Uterus (tissue), 4 donors: ENCODE results near the gene NCOA1. TPM values are rescaled to one million over a fixed set of nuclear protein-coding genes. Genes with fewer than 3 reads are reported as not detected.
"Not testable (repeated sequence)": the region's sequence is repeated elsewhere in the genome, so short reads cannot be mapped to it uniquely, and the experiment has no call there.

Experiments used
- DNase-seq, 2 donors: peaks; one replicate each; pipeline ENCODE4 v3.0.0-alpha.2; 2019 to 2020
- H3K27ac ChIP-seq, 2 donors: fragments of 200-600 bp; sonication (generic); 1 replicate in 1 of 2; 2 replicates in 1 of 2; pipeline ENCODE4 v1.5.1; 2016 to 2018
- H3K27me3 ChIP-seq, 2 donors: fragments of 200-600 bp; sonication (generic); one replicate each; pipeline ENCODE4 v1.5.1; 2018 to 2019; ENCODE audit warnings: control low read depth in 1 of 2
- H3K36me3 ChIP-seq, 2 donors: fragments of 200-600 bp; sonication (generic); one replicate each; pipeline ENCODE4 v1.5.1; 2019; ENCODE audit warnings: control low read depth in 1 of 2
- H3K4me1 ChIP-seq, 2 donors: fragments of 200-600 bp; sonication (generic); one replicate each; pipeline ENCODE4 v1.5.1; 2018 to 2019; ENCODE audit warnings: control low read depth in 1 of 2
- H3K4me3 ChIP-seq, 2 donors: fragments of 200-600 bp; sonication (generic); 1 replicate in 1 of 2; 2 replicates in 1 of 2; pipeline ENCODE4 v1.5.1; 2018 to 2019; ENCODE audit warnings: mild to moderate bottlenecking in 1 of 2
- H3K9me3 ChIP-seq, 2 donors: fragments of 200-600 bp; sonication (generic); one replicate each; pipeline ENCODE4 v1.5.1; 2019; ENCODE audit warnings: control low read depth in 1 of 2
- POLR2A ChIP-seq, 2 donors: fragments of 450-650 bp; IDR thresholded peaks; one replicate each; pipeline ENCODE4 v1.6.1; 2016; ENCODE audit warnings: antibody characterized with exemption in 2 of 2, mild to moderate bottlenecking in 1 of 2, moderate library complexity in 1 of 2
- intact Hi-C: fragments of 100-400 bp; cut with DNase I; formaldehyde crosslinking; loops from one replicate; pipeline ENCODE4 v1.15.1; 2023; ENCODE audit warnings: low total_unique reads
- total RNA-seq, 4 donors: library from RNA; depleted of rRNA in 3 of 4; stranded (reverse); fragments of >200 nt in 3 of 4; gene quantifications; one replicate each; pipeline versions ENCODE4 v1.1.0 to v1.2.4, GENCODE V29; 2014 to 2023
- TF ChIP-seq, protein P1 (sequence below), 4 experiments: fragments of 200-600 bp in 2 of 4; fragments of 450-650 bp in 2 of 4; sonication (generic) in 2 of 4; IDR thresholded peaks; one replicate each; pipeline ENCODE4 v1.5.1; 2016 to 2019; ENCODE audit warnings: antibody characterized with exemption in 4 of 4, mild to moderate bottlenecking in 2 of 4, moderate library complexity in 1 of 4
- donor health status: DM: yes; HTN: yes; CAD: no.

Gene NCOA1
- total RNA-seq, 4 donors from 2014 or later, result 38.7 to 88.5 (median 62.0) TPM

DNA sequence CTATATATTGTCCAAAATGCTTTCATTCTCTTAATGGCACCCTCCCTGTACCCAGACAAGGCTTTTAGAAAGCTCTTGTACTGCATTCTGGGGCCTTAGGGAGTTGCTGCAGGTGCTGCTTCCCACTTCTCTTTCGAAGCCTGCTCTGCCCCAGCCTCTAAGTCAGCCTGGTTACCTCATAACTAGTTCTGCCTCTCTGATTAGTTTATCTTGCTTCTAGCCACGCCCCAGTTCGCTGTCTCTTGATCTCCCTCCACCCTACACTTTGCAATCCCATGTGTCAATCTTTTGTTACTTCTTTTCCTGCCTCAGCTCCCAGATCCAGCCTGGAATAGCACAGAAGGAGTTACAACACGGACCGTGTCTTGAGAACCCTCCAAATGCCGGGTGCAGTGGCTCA lies 13.8 kb upstream of the NCOA1 start:
- H3K27ac ChIP-seq, result no peak overlapping the region
- no peak overlapping the region for H3K4me3 ChIP-seq
- no peak for DNase-seq
- no peaks in the 10 kb centered on the region for H3K9me3 ChIP-seq
- no peak for TF ChIP-seq POLR2A (IDR thresholded peaks at IDR 0.05)
- TF ChIP-seq, protein P1, sequence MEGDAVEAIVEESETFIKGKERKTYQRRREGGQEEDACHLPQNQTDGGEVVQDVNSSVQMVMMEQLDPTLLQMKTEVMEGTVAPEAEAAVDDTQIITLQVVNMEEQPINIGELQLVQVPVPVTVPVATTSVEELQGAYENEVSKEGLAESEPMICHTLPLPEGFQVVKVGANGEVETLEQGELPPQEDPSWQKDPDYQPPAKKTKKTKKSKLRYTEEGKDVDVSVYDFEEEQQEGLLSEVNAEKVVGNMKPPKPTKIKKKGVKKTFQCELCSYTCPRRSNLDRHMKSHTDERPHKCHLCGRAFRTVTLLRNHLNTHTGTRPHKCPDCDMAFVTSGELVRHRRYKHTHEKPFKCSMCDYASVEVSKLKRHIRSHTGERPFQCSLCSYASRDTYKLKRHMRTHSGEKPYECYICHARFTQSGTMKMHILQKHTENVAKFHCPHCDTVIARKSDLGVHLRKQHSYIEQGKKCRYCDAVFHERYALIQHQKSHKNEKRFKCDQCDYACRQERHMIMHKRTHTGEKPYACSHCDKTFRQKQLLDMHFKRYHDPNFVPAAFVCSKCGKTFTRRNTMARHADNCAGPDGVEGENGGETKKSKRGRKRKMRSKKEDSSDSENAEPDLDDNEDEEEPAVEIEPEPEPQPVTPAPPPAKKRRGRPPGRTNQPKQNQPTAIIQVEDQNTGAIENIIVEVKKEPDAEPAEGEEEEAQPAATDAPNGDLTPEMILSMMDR (IDR thresholded peaks at IDR 0.05), result no peak
- H3K27me3 ChIP-seq, result no peaks in the 10 kb centered on the region
- H3K4me1 ChIP-seq, result no peaks in the 10 kb centered on the region
- intact Hi-C loops, result no loop called here
- H3K36me3 ChIP-seq, result no peaks in the 10 kb centered on the region

DNA sequence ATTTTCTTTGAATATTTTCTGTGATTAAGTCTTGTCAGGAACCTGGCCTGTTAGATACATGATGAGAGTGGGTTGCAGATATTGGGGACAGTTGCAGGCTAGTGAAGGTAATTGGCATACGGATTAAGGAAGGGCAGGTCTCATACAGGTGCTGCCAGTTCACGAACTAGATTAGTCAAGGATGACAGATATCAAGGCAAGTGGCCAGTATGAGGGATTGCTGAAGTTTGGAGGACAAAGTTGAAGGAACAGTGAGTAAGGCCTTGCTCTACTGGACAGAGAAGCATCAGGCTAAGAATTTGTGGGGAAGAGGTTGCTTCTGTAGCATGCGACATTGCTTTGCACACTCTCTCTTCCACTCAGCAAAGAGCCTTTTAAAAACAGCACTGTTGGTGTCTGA lies 12.8 kb upstream of the NCOA1 start:
- no peaks in the 10 kb centered on the region for H3K27me3 ChIP-seq
- no peaks in the 10 kb centered on the region for H3K36me3 ChIP-seq
- H3K4me3 ChIP-seq, result no peak overlapping the region
- H3K9me3 ChIP-seq, result no peaks in the 10 kb centered on the region
- TF ChIP-seq POLR2A (IDR thresholded peaks at IDR 0.05), result no peak
- TF ChIP-seq, protein P1 (IDR thresholded peaks at IDR 0.05), result no peak
- no peaks in the 10 kb centered on the region for H3K4me1 ChIP-seq
- intact Hi-C loops, result no loop called here
- no peak overlapping the region for H3K27ac ChIP-seq
- DNase-seq, result no peak

DNA sequence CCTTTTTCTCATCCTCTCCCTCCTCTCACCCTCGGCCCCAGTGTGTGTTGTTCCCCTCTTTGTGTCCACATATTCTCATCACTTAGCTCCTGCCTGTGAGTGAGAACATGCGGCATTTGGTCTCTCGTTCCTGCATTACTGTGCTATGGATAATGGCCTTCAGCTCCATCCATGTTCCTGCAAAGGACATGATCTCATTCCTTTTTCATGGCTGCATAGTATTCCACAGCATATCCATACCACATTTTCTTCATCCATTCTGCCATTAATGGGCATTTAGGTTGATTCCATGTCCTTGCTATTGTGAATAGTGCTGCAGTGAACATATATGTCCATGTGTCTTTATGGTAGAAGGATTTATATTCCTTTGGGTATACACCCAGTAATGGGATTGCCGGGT lies 10.8 kb upstream of the NCOA1 start:
- no peak overlapping the region for H3K4me3 ChIP-seq
- H3K9me3 ChIP-seq, result no peaks in the 10 kb centered on the region
- H3K36me3 ChIP-seq, result no peaks in the 10 kb centered on the region
- TF ChIP-seq, protein P1 (IDR thresholded peaks at IDR 0.05), result no peak
- TF ChIP-seq POLR2A (IDR thresholded peaks at IDR 0.05), result no peak
- intact Hi-C loops, result no loop called here
- H3K27me3 ChIP-seq, result no peaks in the 10 kb centered on the region
- H3K4me1 ChIP-seq, result no peaks in the 10 kb centered on the region
- DNase-seq, result no peak
- H3K27ac ChIP-seq, result no peak overlapping the region

DNA sequence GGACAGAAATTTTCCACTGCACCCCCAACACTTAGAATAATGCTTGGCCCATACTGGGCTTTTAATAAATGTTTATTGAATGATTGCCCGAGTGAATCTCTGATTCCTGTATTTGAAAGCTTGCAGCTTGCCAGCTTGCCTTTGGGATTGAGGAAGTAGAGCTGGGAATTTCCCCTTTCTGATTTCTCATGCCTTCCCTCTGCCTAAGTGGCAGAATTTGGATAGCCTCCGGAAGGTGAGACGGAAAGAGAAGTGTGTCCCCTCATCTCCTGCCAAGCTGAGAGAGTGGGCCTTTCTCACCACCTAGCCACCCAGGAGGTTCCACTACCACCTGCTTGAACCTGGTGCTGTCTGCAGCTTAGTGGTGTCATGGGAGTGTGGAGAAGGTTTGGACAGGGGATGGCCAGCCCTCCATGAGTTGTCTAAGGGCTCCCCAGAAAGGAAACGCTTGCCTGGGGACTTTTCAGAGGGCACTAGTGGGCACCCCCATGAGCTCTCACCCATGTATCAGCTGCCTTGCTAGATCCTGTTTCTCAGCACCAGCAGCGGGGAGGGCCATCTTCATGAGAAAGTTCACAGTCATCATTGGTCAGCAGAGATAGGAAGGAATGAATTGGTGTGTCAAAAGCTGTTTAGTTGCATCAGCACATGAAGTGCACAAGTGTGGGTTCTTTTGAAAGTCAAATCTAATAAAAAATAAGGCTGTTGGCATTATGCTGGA lies 8.6 kb upstream of the NCOA1 start:
- Histone ChIP-seq H3K36me3 (no peaks in the 10 kb centered on the region), H3K27me3 (no peaks in the 10 kb centered on the region), H3K4me3 (no peak overlapping the region), H3K4me1 (no peaks in the 10 kb centered on the region), H3K27ac (no peak overlapping the region), H3K9me3 (no peaks in the 10 kb centered on the region)
- no peak for DNase-seq
- intact Hi-C loops, result no loop called here
- TF ChIP-seq POLR2A (IDR thresholded peaks at IDR 0.05), result no peak
- TF ChIP-seq, protein P1 (IDR thresholded peaks at IDR 0.05), result no peak

DNA sequence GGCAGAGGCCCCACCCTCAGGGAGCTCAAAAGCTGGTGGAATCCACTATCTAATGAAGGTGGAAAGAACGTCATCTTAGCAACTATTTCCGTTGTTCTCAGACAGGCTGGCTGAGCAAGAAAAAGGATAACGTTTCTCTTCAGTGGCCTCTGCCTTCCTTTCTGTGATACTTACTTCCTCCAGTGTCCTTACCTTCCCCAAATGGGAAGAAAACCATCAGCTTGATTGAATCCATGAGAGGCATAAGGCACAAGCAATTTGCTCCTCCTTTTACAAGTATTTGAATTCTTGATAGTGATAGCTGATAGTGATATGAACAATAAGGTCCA lies 8.1 kb upstream of the NCOA1 start:
- no peaks in the 10 kb centered on the region for H3K4me1 ChIP-seq
- no peak for DNase-seq
- TF ChIP-seq POLR2A (IDR thresholded peaks at IDR 0.05), result no peak
- TF ChIP-seq, protein P1 (IDR thresholded peaks at IDR 0.05), result no peak
- no peak overlapping the region for H3K4me3 ChIP-seq
- no peaks in the 10 kb centered on the region for H3K9me3 ChIP-seq
- H3K36me3 ChIP-seq, result no peaks in the 10 kb centered on the region
- no peak overlapping the region for H3K27ac ChIP-seq
- no peaks in the 10 kb centered on the region for H3K27me3 ChIP-seq
- intact Hi-C loops, result no loop called here

DNA sequence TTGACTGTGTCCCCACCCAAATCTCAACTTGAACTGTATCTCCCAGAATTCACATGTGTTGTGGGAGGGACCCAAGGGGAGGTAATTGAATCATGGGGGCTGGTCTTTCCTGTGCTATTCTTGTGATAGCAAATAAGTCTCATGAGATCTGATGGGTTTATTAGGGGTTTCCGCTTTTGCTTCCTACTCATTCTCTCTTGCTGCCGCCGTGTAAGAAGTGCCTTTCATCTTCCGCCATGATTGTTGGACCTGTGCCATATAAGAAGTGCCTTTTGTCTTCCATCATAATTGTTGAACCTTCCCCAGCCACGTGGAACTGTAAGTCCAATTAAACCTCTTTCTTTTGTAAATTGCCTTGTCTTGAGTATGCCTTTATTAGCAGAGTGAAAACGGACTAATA lies 6.4 kb upstream of the NCOA1 start:
- H3K9me3 ChIP-seq, H3K4me3 ChIP-seq, H3K27me3 ChIP-seq, H3K4me1 ChIP-seq, H3K36me3 ChIP-seq, H3K27ac ChIP-seq, DNase-seq, intact Hi-C loops: not testable (repeated sequence)
